WTC11 (cell line): Measurements from ENCODE around the gene FXYD3.

Experiments
- CREM ChIP-seq: sonication (generic); formaldehyde crosslinking; IDR thresholded peaks from 2 replicates; pipeline ENCODE4 v1.8.1; 2022; ENCODE audit warnings: mild to moderate bottlenecking, missing genetic modification reagents, moderate library complexity
- CTCF ChIP-seq: fragments of 200-600 bp; IDR thresholded peaks from 2 replicates; pipeline ENCODE4 v1.8.0; 2022; ENCODE audit warnings: antibody characterized with exemption
- GRHL2 ChIP-seq: fragments of 250-450 bp; sonication (Bioruptor Pico); IDR thresholded peaks from 2 replicates; pipeline ENCODE4 v1.8.0; 2022; ENCODE audit warnings: mild to moderate bottlenecking, moderate library complexity; ENCODE audit not compliant: insufficient replicate concordance, severe bottlenecking
- NFATC4 ChIP-seq: fragments of 250-450 bp; sonication (Bioruptor Pico); IDR thresholded peaks from 2 replicates; pipeline ENCODE4 v1.9.0; 2021; ENCODE audit warnings: mild to moderate bottlenecking
- PRDM15 ChIP-seq: sonication (generic); formaldehyde crosslinking; IDR thresholded peaks from 2 replicates; pipeline ENCODE4 v1.8.0; 2022; ENCODE audit warnings: missing genetic modification reagents
- SMAD4 ChIP-seq: sonication (generic); formaldehyde crosslinking; IDR thresholded peaks from 2 replicates; pipeline ENCODE4 v1.8.0; 2022; ENCODE audit warnings: mild to moderate bottlenecking, missing genetic modification reagents
- SP1 ChIP-seq: sonication (generic); formaldehyde crosslinking; conservative IDR thresholded peaks from 2 replicates; pipeline ENCODE4 v1.8.1; 2022; ENCODE audit warnings: missing genetic modification reagents
- TEAD4 ChIP-seq: sonication (generic); formaldehyde crosslinking; IDR thresholded peaks from 2 replicates; pipeline ENCODE4 v1.8.0; 2022; ENCODE audit warnings: mild to moderate bottlenecking, missing genetic modification reagents
- ZNF317 ChIP-seq: sonication (generic); formaldehyde crosslinking; IDR thresholded peaks from 2 replicates; pipeline ENCODE4 v1.8.1; 2023; ENCODE audit warnings: low read depth, mild to moderate bottlenecking, moderate library complexity, missing genetic modification reagents, borderline replicate concordance
- TF ChIP-seq, protein P1 (sequence below): sonication (generic); formaldehyde crosslinking; IDR thresholded peaks from 2 replicates; pipeline ENCODE4 v1.8.0; 2022; ENCODE audit warnings: mild to moderate bottlenecking, missing genetic modification reagents

- TF ChIP-seq CTCF (no peak), SMAD4 (CRISPR knock-in tag) (no peak), SP1 (CRISPR knock-in tag) (no peak), ZNF317 (no peak), TEAD4 (CRISPR knock-in tag) (no peak), GRHL2 (CRISPR knock-in tag) (no peak), PRDM15 (CRISPR knock-in tag) (no peak), CREM (no peak), NFATC4 (CRISPR knock-in tag) (no peak)
- TF ChIP-seq, protein P1, sequence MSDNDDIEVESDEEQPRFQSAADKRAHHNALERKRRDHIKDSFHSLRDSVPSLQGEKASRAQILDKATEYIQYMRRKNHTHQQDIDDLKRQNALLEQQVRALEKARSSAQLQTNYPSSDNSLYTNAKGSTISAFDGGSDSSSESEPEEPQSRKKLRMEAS, result no peak
Observed at GRCh38 chr19:35083691-35084508, 31.7 kb upstream of the FXYD3 start.
